ENCODE measurements around the gene SNAI3.

DNA sequence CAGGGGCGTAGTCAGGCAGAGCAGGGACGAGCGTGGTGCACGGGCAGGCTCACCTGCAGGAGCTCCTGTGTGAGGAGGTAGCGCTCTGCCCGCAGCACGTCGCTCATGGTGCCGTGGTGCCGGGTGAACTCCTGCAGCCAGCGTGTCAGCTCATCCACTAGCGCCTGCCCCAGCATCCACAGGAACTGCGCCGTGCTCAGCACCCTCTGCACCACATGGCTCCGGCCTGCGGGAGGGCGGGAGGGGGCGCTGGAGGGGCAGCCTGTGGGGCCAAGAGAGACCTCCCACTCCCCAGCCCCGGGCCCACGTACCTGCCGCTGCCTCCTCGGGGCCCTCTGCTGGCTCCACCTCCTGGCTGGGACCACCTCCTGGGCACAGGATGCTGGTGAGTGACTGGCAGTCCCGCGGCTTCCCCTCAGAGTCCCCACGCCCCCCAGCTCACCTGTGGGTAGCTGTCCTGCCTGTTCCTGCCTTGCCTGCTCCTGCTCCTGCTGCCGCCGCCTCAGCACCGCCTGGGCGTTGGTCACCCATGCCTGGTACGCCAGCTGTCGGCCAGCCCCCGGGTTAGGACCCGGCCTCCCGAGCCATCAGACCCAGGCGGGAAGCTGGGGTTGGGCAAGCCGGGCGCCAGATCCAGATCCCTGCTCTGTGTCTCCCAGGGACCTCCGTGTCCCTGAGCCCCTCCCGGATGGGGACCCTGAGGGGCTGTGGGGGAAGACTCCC lies 36.6 kb upstream of the SNAI3 start:
- TF ChIP-seq, protein P1, sequence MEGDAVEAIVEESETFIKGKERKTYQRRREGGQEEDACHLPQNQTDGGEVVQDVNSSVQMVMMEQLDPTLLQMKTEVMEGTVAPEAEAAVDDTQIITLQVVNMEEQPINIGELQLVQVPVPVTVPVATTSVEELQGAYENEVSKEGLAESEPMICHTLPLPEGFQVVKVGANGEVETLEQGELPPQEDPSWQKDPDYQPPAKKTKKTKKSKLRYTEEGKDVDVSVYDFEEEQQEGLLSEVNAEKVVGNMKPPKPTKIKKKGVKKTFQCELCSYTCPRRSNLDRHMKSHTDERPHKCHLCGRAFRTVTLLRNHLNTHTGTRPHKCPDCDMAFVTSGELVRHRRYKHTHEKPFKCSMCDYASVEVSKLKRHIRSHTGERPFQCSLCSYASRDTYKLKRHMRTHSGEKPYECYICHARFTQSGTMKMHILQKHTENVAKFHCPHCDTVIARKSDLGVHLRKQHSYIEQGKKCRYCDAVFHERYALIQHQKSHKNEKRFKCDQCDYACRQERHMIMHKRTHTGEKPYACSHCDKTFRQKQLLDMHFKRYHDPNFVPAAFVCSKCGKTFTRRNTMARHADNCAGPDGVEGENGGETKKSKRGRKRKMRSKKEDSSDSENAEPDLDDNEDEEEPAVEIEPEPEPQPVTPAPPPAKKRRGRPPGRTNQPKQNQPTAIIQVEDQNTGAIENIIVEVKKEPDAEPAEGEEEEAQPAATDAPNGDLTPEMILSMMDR (conservative IDR thresholded peaks at IDR 0.05; ENCODE audit: low read depth, low read length): no peak
- no peak for TF ChIP-seq ELK1 (IDR thresholded peaks at IDR 0.05; ENCODE audit: borderline replicate concordance, low read depth, low read length)
- no peak for TF ChIP-seq RFX5 (IDR thresholded peaks at IDR 0.05; ENCODE audit: low read depth, low read length)
- TF ChIP-seq POLR2A (IDR thresholded peaks at IDR 0.05; ENCODE audit: low read depth, low read length): no peak
- TF ChIP-seq CHD1 (IDR thresholded peaks at IDR 0.05; ENCODE audit: low read depth, low read length): no peak

All from IMR-90 (cell line).